Psoas muscle (tissue), 8 donors: ENCODE measurements around the gene TRPM3. TPM values are rescaled to one million over a fixed set of nuclear protein-coding genes. Genes with fewer than 3 reads are reported as not detected.

Experiments used
- ATAC-seq, 4 donors: fragments of 200-7000 bp; cut with Tn5 transposase; one replicate each; pipeline ENCODE4 v1.9.1; 2020; ENCODE audit warnings: moderate library complexity in 3 of 4, mild to moderate bottlenecking in 2 of 4
- DNase-seq, 2 donors: peaks; one replicate each; pipeline ENCODE4 v3.0.0-alpha.2; 2020
- H3K27ac ChIP-seq: fragments of 200-600 bp; one replicate; pipeline ENCODE4 v1.8.0; 2022
- H3K27me3 ChIP-seq, 3 donors: fragments of 200-600 bp in 1 of 3; one replicate each; pipeline versions ENCODE4 v1.6.1 to v1.8.0; 2013 to 2022; ENCODE audit warnings: low read length in 2 of 3, mild to moderate bottlenecking in 2 of 3, moderate library complexity in 1 of 3; ENCODE audit not compliant: insufficient read depth in 3 of 3
- H3K36me3 ChIP-seq, 2 donors: fragments of 200-600 bp in 1 of 2; one replicate each; pipeline versions ENCODE4 v1.6.1 to v1.8.0; 2013 to 2022; ENCODE audit warnings: low read depth in 1 of 2, mild to moderate bottlenecking in 1 of 2, moderate library complexity in 1 of 2; ENCODE audit not compliant: insufficient read depth in 1 of 2
- H3K4me1 ChIP-seq: fragments of 200-600 bp; one replicate; pipeline ENCODE4 v1.8.0; 2022
- H3K4me3 ChIP-seq: fragments of 200-600 bp; one replicate; pipeline ENCODE4 v1.8.0; 2022; ENCODE audit warnings: mild to moderate bottlenecking
- H3K9me3 ChIP-seq: fragments of 200-600 bp; one replicate; pipeline ENCODE4 v1.8.0; 2022
- WGBS, 3 donors: extraction: QIAGEN DNeasy Blood & Tissue Kit; methylation state at CpG; one replicate each; pipeline versions ENCODE4 v1.1.6 to v1.1.7; 2013; 5-methylcytosine and 5-hydroxymethylcytosine counted together
- intact Hi-C, 2 donors: fragments of 100-400 bp; cut with DNase I; formaldehyde crosslinking; loops; one replicate each; pipeline versions ENCODE4 v1.11.0 to v1.14.2; 2022
- polyA plus RNA-seq, 3 donors: library from polyadenylated mRNA; stranded (reverse); fragments of 200-250 nt; gene quantifications; one replicate each; pipeline ENCODE4 v1.2.3, GENCODE V29; 2013
- total RNA-seq, 4 donors: library from RNA; stranded (reverse); fragmentation: NEBNext Ultra II Directional in 2 of 4; extraction: Animal tissue kit (Norgen Biotek cat#: 25700) in 2 of 4; gene quantifications; one replicate each; pipeline versions ENCODE4 v1.2.1 to v1.2.4, GENCODE V29; 2021 to 2023
- TF ChIP-seq, protein P1 (sequence below): fragments of 200-600 bp; IDR thresholded peaks from one replicate; pipeline ENCODE4 v1.8.0; 2022; ENCODE audit warnings: antibody characterized with exemption
- donor health status: healthy with polysubstance abuse.
- donor health status: DM: no; HTN: no; CAD: no; lungs with moderate emphysema.
- donor health status: Bipolar disorder and iron deficiency.
- donor health status: healthy.
- donor health status: DM: yes; HTN: yes; CAD: no.
- donor health status: DM: no; HTN: no; CAD: no.
- donor health status: DM: no; HTN: no; CAD: no.
- donor health status: DM: yes; HTN: yes; CAD: no.

Gene TRPM3
- total and polyA plus RNA-seq, 7 donors = 0.01 to 0.16 (median 0.06) TPM; not detected in 3

DNA sequence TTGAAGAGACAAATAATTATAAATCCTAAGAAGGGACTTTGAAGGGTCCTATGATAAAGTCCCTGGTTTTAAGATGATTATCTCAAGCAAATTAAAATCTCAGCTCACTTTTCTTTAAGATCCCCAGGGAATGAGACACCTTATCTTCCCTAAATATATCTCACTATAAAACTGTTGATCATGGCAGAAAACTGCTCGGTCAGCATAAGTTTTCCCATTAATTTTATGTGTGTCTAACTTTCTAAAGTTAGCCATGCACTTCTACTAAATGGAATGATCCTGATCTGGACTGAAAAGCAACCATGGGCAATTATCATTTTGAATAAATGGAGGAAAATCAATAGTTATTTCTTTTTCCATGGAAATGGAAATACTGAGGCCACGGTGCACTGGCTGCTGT is 314.5 kb downstream of the TRPM3 start:
- WGBS, 3 donors = 56 to 67% (median 67%) methylated on average over 2 of the region's 2 CpGs
- no peak overlapping the region for H3K27ac ChIP-seq
- no peaks in the 10 kb centered on the region for H3K4me1 ChIP-seq
- intact Hi-C loops = no loop called here
- TF ChIP-seq, protein P1, sequence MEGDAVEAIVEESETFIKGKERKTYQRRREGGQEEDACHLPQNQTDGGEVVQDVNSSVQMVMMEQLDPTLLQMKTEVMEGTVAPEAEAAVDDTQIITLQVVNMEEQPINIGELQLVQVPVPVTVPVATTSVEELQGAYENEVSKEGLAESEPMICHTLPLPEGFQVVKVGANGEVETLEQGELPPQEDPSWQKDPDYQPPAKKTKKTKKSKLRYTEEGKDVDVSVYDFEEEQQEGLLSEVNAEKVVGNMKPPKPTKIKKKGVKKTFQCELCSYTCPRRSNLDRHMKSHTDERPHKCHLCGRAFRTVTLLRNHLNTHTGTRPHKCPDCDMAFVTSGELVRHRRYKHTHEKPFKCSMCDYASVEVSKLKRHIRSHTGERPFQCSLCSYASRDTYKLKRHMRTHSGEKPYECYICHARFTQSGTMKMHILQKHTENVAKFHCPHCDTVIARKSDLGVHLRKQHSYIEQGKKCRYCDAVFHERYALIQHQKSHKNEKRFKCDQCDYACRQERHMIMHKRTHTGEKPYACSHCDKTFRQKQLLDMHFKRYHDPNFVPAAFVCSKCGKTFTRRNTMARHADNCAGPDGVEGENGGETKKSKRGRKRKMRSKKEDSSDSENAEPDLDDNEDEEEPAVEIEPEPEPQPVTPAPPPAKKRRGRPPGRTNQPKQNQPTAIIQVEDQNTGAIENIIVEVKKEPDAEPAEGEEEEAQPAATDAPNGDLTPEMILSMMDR = no peak
- DNase-seq = no peak
- no peaks in the 10 kb centered on the region for H3K9me3 ChIP-seq
- no peak overlapping the region for H3K4me3 ChIP-seq
- H3K27me3 ChIP-seq = peaks cover 0 to 3% (median 0%) of the 10 kb centered on the region in 3 donors
- no peaks in the 10 kb centered on the region for H3K36me3 ChIP-seq
- ATAC-seq = no peak

DNA sequence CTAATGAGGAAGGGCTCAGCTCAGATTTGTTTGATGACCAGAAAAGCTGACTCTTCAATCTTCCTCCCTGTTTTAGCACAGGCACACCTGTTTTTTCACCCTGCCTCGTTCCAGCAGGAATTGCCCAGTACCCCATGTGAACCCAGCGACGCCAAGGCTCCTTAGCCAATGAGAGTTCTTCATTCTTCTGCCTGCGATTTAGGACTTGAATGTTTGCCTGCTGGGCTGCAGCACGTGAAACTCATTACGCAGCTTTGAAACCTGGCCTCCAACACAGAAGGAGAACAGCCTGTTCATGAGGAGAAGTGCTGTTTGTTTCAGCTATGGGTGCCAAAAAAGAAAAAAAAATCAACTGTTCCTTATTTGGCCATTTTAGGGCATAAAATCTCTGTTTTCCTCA is 315.5 kb downstream of the TRPM3 start:
- WGBS, 3 donors = 20 to 31% (median 22%) methylated on average over 6 of the region's 6 CpGs
- H3K27me3 ChIP-seq = peaks cover 0 to 3% (median 0%) of the 10 kb centered on the region in 3 donors
- no peaks in the 10 kb centered on the region for H3K36me3 ChIP-seq
- no peak overlapping the region for H3K4me3 ChIP-seq
- intact Hi-C loops = no loop called here
- DNase-seq = no peak
- H3K27ac ChIP-seq = no peak overlapping the region
- no peaks in the 10 kb centered on the region for H3K4me1 ChIP-seq
- peak in 1 of 4 donors; percentile 61 for ATAC-seq
- TF ChIP-seq, protein P1 = no peak
- no peaks in the 10 kb centered on the region for H3K9me3 ChIP-seq

DNA sequence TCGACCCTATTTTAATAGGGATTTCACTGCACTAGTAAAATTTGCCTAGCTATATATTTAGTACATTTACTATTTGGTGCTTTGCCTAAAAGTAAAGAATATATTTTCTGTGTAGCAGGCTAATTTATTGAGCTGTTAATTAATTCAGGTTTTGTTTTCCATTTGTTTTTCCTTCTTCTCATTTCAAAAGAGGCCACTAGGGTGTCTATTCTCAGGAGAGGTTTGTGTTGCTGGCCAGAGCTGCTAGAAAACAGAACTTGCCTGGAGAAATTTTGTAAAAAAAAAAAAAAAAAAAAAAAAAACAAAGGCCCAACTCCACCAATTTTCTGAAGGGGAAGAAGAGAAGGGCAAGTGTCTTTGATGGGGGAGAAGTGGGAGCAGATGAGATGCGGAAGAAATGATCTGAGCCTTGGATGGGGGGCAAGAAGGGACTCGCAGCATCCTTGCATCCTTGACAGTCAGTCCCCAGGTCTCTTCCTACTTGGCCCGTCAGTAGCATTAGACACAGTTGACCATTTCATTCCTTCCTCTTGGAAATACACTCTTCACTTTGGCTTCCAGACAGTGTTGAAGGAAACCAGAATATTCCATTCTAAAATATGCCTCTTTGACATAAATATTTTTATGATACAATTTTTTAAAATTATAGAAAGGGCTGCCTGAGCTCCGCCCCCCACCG is 318.5 kb downstream of the TRPM3 start:
- H3K27ac ChIP-seq = no peak overlapping the region
- no peaks in the 10 kb centered on the region for H3K36me3 ChIP-seq
- H3K4me3 ChIP-seq = no peak overlapping the region
- no peaks in the 10 kb centered on the region for H3K4me1 ChIP-seq
- 84 to 86% (median 86%) methylated on average over 6 of the region's 6 CpGs for WGBS, 3 donors
- DNase-seq (no peak), ATAC-seq (no peak)
- TF ChIP-seq, protein P1 = no peak
- H3K9me3 ChIP-seq = no peaks in the 10 kb centered on the region
- no peaks in the 10 kb centered on the region for H3K27me3 ChIP-seq
- intact Hi-C loops = no loop called here

DNA sequence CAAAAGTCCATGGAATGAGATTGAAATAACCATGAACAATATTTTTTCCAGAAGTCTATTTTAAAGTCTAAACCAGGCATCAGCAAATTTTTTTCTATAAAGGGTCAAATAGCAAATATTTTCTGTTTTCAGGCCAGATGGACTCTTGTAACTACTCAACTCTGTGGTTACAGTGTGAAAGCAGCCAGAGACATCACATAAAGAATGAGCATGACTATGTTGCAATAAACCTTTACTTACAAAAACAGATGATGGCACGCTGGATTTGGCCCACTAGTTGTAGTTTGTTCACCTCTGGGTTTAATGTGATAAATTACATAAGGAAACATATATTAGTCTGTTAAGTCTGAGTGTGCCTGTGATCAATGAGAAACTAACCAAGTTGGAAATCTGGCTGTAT is 319.2 kb downstream of the TRPM3 start:
- Histone ChIP-seq H3K9me3 (no peaks in the 10 kb centered on the region), H3K36me3 (no peaks in the 10 kb centered on the region), H3K27me3 (no peaks in the 10 kb centered on the region), H3K4me1 (no peaks in the 10 kb centered on the region), H3K27ac (no peak overlapping the region), H3K4me3 (no peak overlapping the region)
- intact Hi-C loops = no loop called here
- 0 to 13% (median 0%) methylated on average over 1 of the region's 1 CpG for WGBS, 3 donors
- ATAC-seq (no peak), DNase-seq (no peak)
- TF ChIP-seq, protein P1 = no peak
